ENCODE measurements around the gene ITGAV. TPM values are rescaled to one million over a fixed set of nuclear protein-coding genes. Genes with fewer than 3 reads are reported as not detected.

ITGAV gene
- total RNA-seq, 1 experiment from 2014 or later = 26.9 TPM

DNA sequence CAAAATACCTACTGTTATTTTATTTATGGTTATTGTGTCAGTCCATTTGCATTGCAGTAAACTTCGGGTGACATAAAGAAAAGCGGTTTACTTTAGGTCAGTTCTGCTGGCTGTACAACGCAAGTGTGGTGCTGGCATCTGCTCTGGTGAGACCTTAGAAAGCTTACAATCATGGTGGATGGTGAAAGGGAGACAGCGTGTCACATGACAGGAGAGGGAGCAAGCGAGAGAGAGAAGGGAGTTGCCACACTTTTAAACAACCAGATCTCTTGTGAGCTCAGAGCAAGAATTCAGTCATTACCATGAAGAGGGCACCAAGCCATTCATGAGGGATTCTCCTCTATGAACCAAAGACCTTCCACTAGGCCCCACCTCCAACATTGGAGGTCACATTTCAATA lies 102.0 kb downstream of the ITGAV start:
- H4K8ac ChIP-seq (replicated peaks; ENCODE audit: insufficient read length, low read depth, low read length) = no peak overlapping the region
- H3K27me3 ChIP-seq (ENCODE audit: insufficient read depth, low read length) = no peaks in the 10 kb centered on the region; the same call in 1 of the 2 replicates
- H3K27me3 Mint-ChIP-seq (ENCODE audit: low read depth) = peaks cover 15% of the 10 kb centered on the region
- DNase-seq = no peak
- no peak overlapping the region for H3K9ac ChIP-seq (ENCODE audit: extremely low read depth, insufficient read length, low read length)
- peaks cover 3% of the 10 kb centered on the region for H3K4me1 ChIP-seq (ENCODE audit: insufficient read depth, low read length)
- peaks cover 2% of the 10 kb centered on the region; the same call in 1 of the 2 replicates for H3K79me2 ChIP-seq (ENCODE audit: insufficient read depth, low read length)
- WGBS (ENCODE audit: extremely low coverage, insufficient read length, low lambda C conversion rate) = no CpG with 5 or more reads among the region's 5 CpGs
- no peak overlapping the region for H3K27ac Mint-ChIP-seq
- H4K20me1 ChIP-seq (ENCODE audit: control insufficient read depth, insufficient read depth, insufficient read length) = no peaks in the 10 kb centered on the region
- no peak overlapping the region for H2BK120ac ChIP-seq (ENCODE audit: low read depth, low read length, poor library complexity, severe bottlenecking)
- peaks cover 8% of the 10 kb centered on the region for H3K23me2 ChIP-seq (ENCODE audit: insufficient read length, low read depth, low read length, poor library complexity, severe bottlenecking)
- no peak overlapping the region for H2BK12ac ChIP-seq (ENCODE audit: insufficient read length, low read depth, low read length)
- H4K91ac ChIP-seq (ENCODE audit: insufficient read length, low read depth, low read length) = no peak overlapping the region
- H3K4me2 ChIP-seq (ENCODE audit: insufficient read depth, insufficient read length, low read length) = no peak overlapping the region
- no peak overlapping the region for H3K4ac ChIP-seq (ENCODE audit: low read depth, low read length)
- H3K4me3 Mint-ChIP-seq = no peak overlapping the region
- H3K14ac ChIP-seq (ENCODE audit: insufficient read depth, low read length) = no peak overlapping the region
- no peak overlapping the region for H3K56ac ChIP-seq (ENCODE audit: insufficient read length, low read depth, low read length)
- H3K4me1 Mint-ChIP-seq = peaks cover 14 to 30% of the 10 kb centered on the region in 2 experiments; a peak in 3 of 4 replicates
- no peak overlapping the region for H3K27ac ChIP-seq (ENCODE audit: insufficient read length, low read depth, low read length)
- H3K9me3 ChIP-seq (ENCODE audit: control insufficient read depth, low read depth, low read length) = peaks cover 8% of the 10 kb centered on the region
- TF ChIP-seq, protein P1, sequence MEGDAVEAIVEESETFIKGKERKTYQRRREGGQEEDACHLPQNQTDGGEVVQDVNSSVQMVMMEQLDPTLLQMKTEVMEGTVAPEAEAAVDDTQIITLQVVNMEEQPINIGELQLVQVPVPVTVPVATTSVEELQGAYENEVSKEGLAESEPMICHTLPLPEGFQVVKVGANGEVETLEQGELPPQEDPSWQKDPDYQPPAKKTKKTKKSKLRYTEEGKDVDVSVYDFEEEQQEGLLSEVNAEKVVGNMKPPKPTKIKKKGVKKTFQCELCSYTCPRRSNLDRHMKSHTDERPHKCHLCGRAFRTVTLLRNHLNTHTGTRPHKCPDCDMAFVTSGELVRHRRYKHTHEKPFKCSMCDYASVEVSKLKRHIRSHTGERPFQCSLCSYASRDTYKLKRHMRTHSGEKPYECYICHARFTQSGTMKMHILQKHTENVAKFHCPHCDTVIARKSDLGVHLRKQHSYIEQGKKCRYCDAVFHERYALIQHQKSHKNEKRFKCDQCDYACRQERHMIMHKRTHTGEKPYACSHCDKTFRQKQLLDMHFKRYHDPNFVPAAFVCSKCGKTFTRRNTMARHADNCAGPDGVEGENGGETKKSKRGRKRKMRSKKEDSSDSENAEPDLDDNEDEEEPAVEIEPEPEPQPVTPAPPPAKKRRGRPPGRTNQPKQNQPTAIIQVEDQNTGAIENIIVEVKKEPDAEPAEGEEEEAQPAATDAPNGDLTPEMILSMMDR (conservative IDR thresholded peaks at IDR 0.05) = no peak
- H2BK20ac ChIP-seq (ENCODE audit: low read depth, low read length, poor library complexity, severe bottlenecking) = no peak overlapping the region
- H2BK5ac ChIP-seq (ENCODE audit: insufficient read length, low read length) = no peak overlapping the region
- no peak overlapping the region for H4K5ac ChIP-seq (ENCODE audit: insufficient read length, low read depth, low read length)
- peaks cover 10 to 12% of the 10 kb centered on the region in 2 experiments; a peak in 4 of 5 replicates for H3K9me3 Mint-ChIP-seq
- no peak overlapping the region for H3T11ph ChIP-seq (ENCODE audit: low read length)
- peaks cover 4% of the 10 kb centered on the region for H3K79me1 ChIP-seq (ENCODE audit: insufficient read depth, low read depth, low read length, poor library complexity, severe bottlenecking)
- no peak overlapping the region for H3K23ac ChIP-seq (ENCODE audit: insufficient read length, low read depth, low read length)
- H3K36me3 Mint-ChIP-seq (ENCODE audit: insufficient read depth in 1 of 3, low read depth in 3 of 3) = peaks cover 3 to 8% (median 6%) of the 10 kb centered on the region in 3 experiments; a peak in 5 of 7 replicates
- no peak overlapping the region for H2BK15ac ChIP-seq (ENCODE audit: low read depth, low read length)
- no peak overlapping the region for H2AFZ ChIP-seq (ENCODE audit: low read length)
- H2AK5ac ChIP-seq (ENCODE audit: insufficient read length, low read length) = no peak overlapping the region
- no peak overlapping the region for H3K18ac ChIP-seq (ENCODE audit: insufficient read length, low read depth, low read length)
